ENCODE results near the gene LACTB.

LACTB gene

DNA sequence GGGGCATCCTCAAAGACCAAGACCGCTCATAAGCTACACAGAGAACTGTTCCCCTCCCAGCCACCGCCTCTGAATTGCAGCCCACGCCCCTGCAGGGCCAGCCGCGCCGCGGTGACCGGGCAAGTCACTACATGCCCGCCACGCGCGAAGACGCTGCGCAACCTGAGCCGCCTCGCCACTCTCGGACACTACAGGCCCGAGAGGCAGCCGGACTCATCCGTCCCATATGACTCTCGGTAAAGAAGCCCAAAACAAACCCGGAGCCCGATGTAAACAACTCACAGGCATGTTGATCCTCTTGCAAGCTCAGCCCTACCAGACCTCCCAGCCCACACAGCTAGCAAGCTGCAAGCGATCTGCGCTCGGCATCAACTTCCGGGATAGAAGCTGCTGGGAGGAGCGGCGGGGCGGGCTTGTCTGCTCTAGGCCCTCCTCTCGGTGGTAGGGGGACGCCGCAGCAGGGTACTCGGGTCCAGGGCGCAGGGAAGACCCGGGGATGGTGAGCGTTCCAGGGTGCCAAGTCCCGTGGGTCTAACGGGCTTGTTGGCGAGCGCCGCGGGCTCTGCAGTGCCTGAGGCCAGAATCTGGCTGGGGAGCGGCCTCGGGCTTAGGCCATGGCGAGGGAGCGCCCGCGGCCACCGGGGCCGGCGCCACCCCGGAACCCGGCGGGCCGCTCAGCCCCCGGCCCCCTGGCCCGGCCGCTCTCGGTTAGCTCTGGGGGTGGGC lies 35.6 kb downstream of the LACTB start, which contains the start of gene RPS27L:
Gene RPS27L (minus strand): TSS at position 360 of the 726 bp plus-strand sequence. CDS start 72 bp downstream, at position 288.
- H2AFZ ChIP-seq (ENCODE audit: low read depth, low read length, severe bottlenecking): peak within 1 kb of the TSS; percentile 95
- peak within 1 kb of the TSS; percentile 79 for H3K4me3 ChIP-seq (ENCODE audit: insufficient read depth, low read length, poor library complexity, severe bottlenecking)
- no peak for TF ChIP-seq EZH2phosphoT487 (conservative IDR thresholded peaks at IDR 0.05; ENCODE audit: low read length)
- TF ChIP-seq, protein P1, sequence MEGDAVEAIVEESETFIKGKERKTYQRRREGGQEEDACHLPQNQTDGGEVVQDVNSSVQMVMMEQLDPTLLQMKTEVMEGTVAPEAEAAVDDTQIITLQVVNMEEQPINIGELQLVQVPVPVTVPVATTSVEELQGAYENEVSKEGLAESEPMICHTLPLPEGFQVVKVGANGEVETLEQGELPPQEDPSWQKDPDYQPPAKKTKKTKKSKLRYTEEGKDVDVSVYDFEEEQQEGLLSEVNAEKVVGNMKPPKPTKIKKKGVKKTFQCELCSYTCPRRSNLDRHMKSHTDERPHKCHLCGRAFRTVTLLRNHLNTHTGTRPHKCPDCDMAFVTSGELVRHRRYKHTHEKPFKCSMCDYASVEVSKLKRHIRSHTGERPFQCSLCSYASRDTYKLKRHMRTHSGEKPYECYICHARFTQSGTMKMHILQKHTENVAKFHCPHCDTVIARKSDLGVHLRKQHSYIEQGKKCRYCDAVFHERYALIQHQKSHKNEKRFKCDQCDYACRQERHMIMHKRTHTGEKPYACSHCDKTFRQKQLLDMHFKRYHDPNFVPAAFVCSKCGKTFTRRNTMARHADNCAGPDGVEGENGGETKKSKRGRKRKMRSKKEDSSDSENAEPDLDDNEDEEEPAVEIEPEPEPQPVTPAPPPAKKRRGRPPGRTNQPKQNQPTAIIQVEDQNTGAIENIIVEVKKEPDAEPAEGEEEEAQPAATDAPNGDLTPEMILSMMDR (IDR thresholded peaks at IDR 0.05; ENCODE audit: insufficient read depth, low read length, poor library complexity, severe bottlenecking): no peak
- H3F3A ChIP-seq (ENCODE audit: insufficient read depth): peaks cover 3% of the 10 kb centered on the region; the same call in 1 of the 2 replicates
- H3K9me2 ChIP-seq (replicated peaks; ENCODE audit: insufficient read depth, low read length): no peaks in the 10 kb centered on the region
- peak within 1 kb of the TSS; percentile 74 for H3K9ac ChIP-seq (ENCODE audit: low read length)
- peak within 1 kb of the TSS; percentile 71 for H3K4me2 ChIP-seq (ENCODE audit: low read depth, low read length, poor library complexity, severe bottlenecking)
- 0 out of 2 replicates have a peak, but pooled peaks cover 7% of the 10 kb centered on the region for H3K79me2 ChIP-seq (ENCODE audit: insufficient read depth, low read length)
- H3K27me3 ChIP-seq (ENCODE audit: low read length): no peaks in the 10 kb centered on the region
- H3K36me3 ChIP-seq (ENCODE audit: low read length): 0 out of 2 replicates have a peak, but pooled peaks cover 3% of the 10 kb centered on the region
- H3K27ac ChIP-seq (ENCODE audit: low read depth, low read length): peak within 1 kb of the TSS; percentile 75
- no peaks in the 10 kb centered on the region for H3K9me3 ChIP-seq (ENCODE audit: insufficient read depth, low read length)
- H4K20me1 ChIP-seq (ENCODE audit: low read depth, low read length): no peaks in the 10 kb centered on the region

DNA sequence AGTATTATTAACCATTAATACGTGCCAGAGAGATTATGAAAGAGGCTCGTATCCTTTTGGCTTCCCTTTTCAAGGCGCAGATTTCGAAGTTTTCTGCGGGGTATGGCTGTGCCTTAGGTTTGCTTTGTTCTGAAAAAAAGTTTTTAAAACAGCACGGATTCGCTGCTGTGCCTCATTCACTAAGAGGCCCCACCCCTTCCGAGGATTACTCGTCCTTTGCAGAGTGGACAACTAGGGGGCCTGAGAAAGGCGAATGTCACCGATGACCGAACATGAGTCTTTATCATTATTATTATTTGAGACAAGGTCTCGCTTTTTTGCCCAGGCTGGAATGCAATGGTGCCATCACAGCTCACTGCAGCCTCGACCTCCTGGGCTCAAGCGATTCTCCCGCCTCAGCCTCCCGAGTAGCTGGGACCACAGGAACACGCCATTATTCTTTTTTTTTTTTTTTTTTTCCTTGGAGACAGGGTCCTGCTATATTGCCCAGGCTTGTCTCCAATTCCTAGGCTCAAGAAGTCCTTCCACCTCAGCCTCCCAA lies 36.3 kb downstream of the LACTB start:
- no peaks in the 10 kb centered on the region for H3K9me3 ChIP-seq (ENCODE audit: insufficient read depth, low read length)
- H3K9me2 ChIP-seq (replicated peaks; ENCODE audit: insufficient read depth, low read length): no peaks in the 10 kb centered on the region
- 0 out of 2 replicates have a peak, but pooled peaks cover 7% of the 10 kb centered on the region for H3K79me2 ChIP-seq (ENCODE audit: insufficient read depth, low read length)
- no peaks in the 10 kb centered on the region for H4K20me1 ChIP-seq (ENCODE audit: low read depth, low read length)
- H3K9ac ChIP-seq (ENCODE audit: low read length): peak overlapping the region; percentile 74
- TF ChIP-seq EZH2phosphoT487 (conservative IDR thresholded peaks at IDR 0.05; ENCODE audit: low read length): no peak
- TF ChIP-seq, protein P1 (IDR thresholded peaks at IDR 0.05; ENCODE audit: insufficient read depth, low read length, poor library complexity, severe bottlenecking): no peak
- no peaks in the 10 kb centered on the region for H3K27me3 ChIP-seq (ENCODE audit: low read length)
- H3K4me2 ChIP-seq (ENCODE audit: low read depth, low read length, poor library complexity, severe bottlenecking): peak overlapping the region; percentile 71
- peaks cover 3% of the 10 kb centered on the region; the same call in 1 of the 2 replicates for H3F3A ChIP-seq (ENCODE audit: insufficient read depth)
- 0 out of 2 replicates have a peak, but pooled peaks cover 3% of the 10 kb centered on the region for H3K36me3 ChIP-seq (ENCODE audit: low read length)
- peak overlapping the region; percentile 75 for H3K27ac ChIP-seq (ENCODE audit: low read depth, low read length)
- peak overlapping the region; percentile 95 for H2AFZ ChIP-seq (ENCODE audit: low read depth, low read length, severe bottlenecking)
- peak overlapping the region; percentile 79 for H3K4me3 ChIP-seq (ENCODE audit: insufficient read depth, low read length, poor library complexity, severe bottlenecking)

DNA sequence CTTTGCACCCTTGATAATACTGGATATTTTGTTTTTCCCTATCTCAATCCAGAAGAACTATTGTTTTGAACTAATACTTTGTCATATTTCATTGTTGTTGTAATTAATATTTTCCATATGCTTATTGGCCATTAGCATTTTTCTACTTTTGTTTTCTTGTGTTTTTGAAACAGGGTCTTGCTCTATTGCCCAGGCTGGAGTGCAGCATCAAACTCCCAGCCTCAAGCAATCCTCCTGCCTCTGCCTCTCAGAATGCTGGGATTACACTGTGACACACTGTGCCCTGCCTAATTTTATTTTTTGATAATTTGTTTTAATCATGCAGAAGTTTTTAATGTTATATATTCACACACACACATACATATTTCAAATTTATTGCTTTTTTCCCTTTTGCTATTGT lies 39.0 kb downstream of the LACTB start:
- H3K4me3 ChIP-seq (ENCODE audit: insufficient read depth, low read length, poor library complexity, severe bottlenecking): no peak overlapping the region
- H3K27ac ChIP-seq (ENCODE audit: low read depth, low read length): no peak overlapping the region
- no peaks in the 10 kb centered on the region for H4K20me1 ChIP-seq (ENCODE audit: low read depth, low read length)
- no peak overlapping the region for H2AFZ ChIP-seq (ENCODE audit: low read depth, low read length, severe bottlenecking)
- H3K9me3 ChIP-seq (ENCODE audit: insufficient read depth, low read length): no peaks in the 10 kb centered on the region
- no peaks in the 10 kb centered on the region for H3K36me3 ChIP-seq (ENCODE audit: low read length)
- no peak for TF ChIP-seq EZH2phosphoT487 (conservative IDR thresholded peaks at IDR 0.05; ENCODE audit: low read length)
- TF ChIP-seq, protein P1 (IDR thresholded peaks at IDR 0.05; ENCODE audit: insufficient read depth, low read length, poor library complexity, severe bottlenecking): no peak
- H3K27me3 ChIP-seq (ENCODE audit: low read length): no peaks in the 10 kb centered on the region
- H3F3A ChIP-seq (ENCODE audit: insufficient read depth): peaks cover under 1% of the 10 kb centered on the region; the same call in 1 of the 2 replicates
- H3K9me2 ChIP-seq (replicated peaks; ENCODE audit: insufficient read depth, low read length): no peaks in the 10 kb centered on the region
- 0 out of 2 replicates have a peak, but pooled peaks cover 7% of the 10 kb centered on the region for H3K79me2 ChIP-seq (ENCODE audit: insufficient read depth, low read length)
- H3K4me2 ChIP-seq (ENCODE audit: low read depth, low read length, poor library complexity, severe bottlenecking): no peak overlapping the region
- no peak overlapping the region for H3K9ac ChIP-seq (ENCODE audit: low read length)

Measured in SU-DHL-6 (cell line).